Glomerular visceral epithelial cell (primary cell): ENCODE results near the gene SEPTIN6.
"Not testable (repeated sequence)": the region's sequence is repeated elsewhere in the genome, so short reads cannot be mapped to it uniquely, and the experiment has no call there.

ENCODE experiments used
- DNase-seq: peaks from one replicate; pipeline ENCODE4 v3.0.0-alpha.2; 2016; ENCODE audit errors: extremely low spot score

Gene SEPTIN6

DNA sequence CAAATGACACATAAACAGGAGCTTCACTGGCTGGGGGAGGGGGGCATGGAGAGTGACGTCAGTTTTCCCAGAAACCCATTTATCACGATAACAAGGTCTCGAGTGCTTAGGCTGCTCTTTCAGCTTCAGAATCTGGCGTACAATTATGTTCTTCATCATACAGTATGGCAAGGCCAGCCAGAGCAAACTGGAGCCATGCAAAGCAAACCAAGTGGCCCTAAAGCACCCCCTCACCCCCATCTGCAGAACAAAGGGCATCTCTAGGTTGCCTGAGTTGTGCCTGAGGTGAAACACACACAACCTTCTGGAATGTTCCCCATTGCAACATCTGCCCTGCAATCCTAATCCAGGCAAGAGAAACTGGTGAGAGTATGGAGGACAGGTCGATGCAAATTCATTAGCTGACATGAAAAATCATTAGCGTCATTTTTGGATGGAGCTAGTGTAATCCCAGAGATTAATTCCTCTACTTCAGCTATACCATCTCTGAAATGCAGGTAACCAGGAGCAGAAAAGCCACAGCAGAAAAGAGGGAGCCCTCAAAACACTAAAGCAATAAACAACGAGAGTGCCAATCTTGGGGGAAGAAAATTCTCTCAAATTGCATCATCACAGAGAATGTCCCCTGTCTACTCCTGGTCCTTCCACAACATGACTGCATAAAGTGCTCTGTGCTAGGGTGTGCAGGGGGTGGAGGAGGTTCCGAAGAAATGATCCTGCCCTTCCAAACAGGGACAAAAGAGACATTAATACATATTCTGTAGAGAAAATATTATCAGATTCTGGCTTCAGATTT is 1.8 kb downstream of the SEPTIN6 start:
- no peak for DNase-seq

DNA sequence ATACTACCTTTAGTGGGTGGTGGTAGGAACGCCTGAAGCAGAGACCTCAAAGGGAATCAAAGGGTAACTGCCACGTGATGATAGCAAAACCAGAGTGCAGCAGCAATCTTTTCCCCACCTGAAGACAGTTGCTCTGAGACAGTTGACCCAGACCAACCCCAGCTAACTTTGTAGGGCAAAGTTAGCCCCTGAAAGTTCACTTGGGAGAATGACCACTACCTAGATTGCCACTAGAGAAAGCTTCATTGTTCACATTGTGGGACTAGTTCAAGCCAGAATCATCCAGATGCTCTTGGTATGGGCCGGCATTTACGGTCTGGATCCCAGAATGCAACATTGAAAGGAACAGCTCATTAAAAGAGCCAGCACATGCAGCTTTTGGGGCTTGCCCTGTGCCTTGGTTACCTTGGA is 4.1 kb downstream of the SEPTIN6 start:
- DNase-seq: no peak

DNA sequence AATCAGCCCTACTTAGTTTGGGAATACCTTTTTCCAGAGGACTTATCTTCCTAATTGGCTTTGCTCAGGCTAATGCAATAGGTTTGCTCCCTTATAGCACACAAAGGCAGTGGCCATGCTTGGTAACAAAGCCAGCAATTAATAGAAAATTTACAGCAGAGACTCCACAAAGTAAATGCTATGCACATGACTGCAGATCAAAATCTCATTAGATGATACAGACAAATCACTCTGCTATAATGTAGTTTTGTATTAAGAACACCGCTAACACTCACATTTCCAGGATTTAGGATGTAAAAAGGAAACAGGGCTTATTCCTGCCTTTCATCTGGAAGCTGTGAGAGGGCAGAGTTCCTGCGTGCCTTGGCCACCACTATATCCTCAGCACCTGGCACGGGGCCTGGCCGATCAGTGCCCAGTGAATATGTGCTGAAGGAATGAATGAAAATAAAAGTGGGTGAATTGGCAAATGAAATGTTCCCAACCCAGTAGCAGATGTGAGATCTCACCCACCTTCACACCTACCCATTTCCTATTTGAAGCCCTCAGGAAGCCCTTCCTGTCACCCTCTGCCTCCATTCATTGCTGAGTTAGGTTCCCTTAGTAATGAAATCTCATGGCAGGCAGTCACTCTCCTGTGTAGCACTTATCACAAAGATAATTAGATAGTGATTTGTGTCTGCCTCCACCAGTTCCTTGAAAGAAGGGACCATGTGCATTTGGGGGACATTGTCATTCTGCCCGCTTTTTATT is 5.1 kb downstream of the SEPTIN6 start:
- no peak for DNase-seq

DNA sequence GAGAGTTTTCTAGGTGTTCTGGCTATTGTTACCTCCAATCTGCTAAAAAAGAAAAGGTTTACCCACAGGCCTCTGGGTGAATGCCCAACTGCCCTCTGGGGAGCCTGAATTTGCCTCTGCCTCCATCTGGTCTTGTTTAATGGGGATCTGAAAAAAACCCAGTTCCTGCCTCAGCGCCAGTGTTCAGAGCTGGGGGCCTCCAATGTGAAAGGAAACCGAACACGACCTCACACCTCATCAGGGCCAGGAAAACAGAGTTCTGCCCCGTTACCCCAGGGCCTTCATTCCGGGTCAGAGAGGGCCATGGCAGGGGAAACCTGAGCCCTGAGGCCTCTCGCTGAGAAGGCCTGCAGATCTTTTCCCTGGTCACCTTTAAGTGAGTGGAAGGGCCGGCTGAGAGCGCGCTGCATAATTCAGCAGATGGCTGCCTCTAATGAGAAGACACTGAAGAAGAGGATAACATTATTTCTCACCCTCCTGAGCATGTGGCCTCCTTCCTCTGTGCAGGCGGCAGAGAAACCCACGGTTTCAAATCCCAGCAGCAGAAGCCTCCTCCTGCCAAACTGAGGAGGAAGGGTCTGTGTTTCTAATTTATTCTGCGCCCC is 6.8 kb downstream of the SEPTIN6 start:
- DNase-seq: no peak

DNA sequence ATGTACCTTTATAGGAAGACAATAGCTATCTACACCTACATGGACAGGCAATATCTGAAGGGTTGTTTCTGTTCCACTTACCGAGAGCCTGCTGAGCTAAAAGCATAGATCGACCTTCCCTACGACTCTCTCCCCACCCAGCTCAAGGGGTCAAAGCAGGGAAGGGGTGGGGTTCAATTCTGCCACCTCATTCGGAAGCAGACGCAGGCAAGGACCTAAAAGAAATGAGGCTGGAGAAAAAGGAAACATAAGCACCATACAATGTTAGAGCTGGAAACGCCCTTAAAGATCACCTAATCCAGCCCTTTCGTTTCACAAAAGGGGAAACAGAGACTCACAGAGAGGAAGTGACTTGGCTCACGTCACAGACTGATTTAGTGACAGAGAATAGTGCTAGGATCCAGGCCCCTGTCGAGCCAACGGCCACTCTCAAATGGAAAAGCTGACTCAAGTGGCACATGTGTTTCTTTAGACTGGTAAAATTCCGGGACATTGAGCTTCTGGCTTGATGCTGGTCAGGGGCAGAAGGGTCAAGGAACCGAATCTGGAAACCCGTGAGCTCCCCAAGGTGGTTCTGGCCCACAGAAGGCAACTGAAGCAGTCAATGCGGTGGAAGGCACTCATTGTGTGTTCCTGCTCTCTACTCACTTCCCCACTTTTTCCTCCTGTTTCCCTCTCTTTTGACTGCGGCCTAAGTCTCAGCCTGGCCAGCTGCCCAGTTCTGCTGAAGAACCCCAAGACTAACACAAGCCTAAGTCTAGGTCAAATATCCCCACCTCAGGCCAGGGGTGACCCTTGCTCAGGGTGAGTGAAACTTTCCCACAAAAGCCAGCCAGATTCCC is 7.5 kb downstream of the SEPTIN6 start:
- no peak for DNase-seq

DNA sequence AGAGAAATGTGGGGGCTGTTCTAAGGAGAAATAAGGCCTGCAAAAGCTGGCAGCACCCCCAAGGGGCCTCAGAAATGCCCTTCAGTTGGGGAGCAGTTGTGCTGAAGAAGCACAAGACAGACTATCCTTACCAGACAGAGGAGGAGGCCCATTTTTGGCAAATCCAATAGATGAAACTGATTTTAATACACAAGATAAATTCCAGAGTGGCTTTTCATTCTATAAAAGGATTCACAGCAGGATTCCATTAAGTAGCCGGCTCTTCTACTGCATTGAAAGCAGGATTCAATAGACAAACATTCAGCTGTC is 8.1 kb downstream of the SEPTIN6 start:
- no peak for DNase-seq

DNA sequence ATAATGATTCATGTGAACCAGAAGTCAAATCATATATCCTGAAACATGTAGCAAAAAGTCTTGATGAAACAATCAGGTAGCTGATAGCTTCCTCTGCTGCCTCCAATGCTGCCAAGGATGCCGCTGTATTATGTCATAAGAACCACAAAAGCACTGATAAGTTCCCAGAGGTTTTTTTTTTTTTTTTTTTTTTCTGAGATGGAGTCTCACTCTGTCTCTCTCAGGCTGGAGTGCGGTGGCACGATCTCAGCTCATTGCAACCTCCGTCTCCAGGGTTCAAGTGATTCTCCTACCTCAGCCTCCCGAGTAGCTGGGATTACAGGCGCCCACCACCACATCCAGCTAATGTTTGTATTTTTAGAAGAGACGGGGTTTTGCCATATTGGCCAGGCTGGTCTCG is 8.7 kb downstream of the SEPTIN6 start:
- not testable (repeated sequence) for DNase-seq

DNA sequence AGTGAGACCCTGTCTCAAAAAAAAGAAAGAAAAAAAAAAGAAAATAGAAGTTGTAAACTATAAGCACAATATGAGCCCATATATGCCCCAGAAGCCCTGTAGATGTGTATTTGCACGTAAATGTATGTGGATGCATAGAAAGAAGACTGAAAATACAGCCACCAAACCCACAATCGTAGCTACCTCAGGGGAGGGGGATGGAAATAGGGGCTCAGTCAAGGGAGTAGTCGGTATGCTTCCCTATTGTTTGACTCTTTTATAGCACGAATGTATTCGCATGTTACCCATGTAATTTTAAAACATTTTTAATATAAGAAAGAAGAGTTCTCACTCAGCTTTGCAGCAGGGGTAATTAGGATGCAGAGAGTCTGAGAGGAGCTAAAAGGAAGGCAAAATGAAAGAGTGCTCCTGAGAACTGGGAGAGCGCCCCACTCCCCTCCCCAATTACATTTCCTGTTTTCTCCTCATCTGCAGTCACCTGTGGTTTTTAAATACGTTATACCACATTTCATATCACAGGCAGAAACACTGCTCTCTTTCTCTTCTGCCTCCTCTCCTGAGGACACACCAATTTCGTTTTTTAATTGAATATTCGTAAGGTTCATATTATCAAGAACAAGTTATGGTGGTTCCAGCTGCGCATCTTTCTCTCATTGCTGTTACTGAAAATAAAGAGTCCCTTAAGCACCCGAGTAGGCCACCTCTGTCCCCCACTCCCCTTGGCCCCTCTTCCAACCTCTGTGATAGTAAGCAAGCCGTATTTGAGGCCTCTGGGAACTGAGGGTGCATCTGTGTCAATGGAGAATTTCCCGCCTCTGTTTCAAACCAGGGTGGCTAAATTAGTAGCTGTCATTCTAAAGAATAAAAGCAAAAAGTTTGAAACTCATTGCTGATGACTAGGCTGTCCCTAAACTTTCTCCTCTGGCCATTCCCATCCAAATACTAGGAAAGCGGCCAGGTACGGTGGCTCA is 10.7 kb downstream of the SEPTIN6 start:
- DNase-seq: no peak

DNA sequence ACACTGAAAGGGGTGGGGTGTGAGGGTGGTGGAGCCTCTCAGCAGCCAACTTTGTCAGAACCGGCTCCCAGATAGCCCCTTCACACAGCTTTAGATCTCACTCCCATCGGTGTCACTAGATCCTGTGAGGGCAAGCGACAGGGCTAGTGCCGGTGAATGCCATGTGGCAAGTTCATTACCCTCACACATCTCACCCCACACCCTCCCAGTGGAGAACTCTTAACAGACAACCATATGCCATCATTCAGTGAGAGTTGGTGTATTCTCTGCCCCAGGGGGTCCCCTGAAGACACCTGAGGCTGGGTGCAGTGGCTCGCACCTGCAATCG is 15.3 kb downstream of the SEPTIN6 start:
- DNase-seq: no peak

DNA sequence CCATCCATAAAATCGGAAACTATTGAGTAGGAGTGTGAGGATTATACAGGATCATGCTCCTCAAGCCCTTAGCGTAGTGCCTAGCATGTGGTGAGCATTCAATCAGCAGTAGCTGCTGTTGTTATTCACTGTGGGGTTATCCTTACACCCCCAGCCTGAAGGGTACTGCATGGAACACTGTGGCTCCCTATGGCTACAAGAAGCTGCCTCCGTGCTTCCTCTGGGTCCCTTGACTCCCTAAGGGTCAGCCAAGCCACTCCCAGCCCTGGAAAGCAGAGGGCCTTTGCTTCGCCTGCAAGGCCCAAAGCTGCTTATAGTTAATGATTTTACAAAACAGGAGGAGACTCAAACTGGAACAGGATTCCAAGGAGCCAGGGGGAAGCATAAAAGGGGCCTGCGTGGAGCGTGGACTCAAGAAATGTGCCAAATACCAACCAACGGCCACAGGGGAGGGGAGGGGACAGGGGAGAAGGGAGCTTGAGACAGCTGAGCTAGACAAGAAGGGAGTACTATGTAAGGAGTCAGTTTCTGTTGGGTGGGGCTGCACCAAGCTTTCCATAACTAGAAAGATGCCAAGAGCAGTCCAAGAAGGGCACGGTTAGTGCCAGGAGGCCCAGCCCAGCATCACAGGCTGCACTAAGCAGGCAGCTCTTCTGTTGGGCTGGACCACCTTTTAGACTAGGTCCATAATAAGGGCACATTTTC is 15.9 kb downstream of the SEPTIN6 start:
- DNase-seq: no peak

DNA sequence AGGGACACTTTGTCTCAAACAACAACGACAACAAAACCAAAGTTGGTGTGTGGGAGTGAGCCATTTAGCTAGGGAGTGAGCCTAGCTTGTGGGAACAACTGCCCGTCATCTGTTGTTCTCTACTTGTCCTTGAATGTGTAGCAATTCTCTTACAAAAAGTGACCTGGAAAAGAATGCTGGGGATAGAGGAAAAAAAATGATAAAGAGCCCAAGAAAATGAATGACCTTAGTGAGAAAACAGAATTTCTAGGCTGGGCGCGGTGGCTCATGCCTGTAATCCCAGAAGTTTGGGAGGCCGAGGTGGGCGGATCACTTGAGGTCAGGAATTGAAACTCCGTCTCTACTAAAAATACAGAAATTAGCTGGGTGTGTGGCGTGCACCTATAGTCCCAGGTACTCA is 19.6 kb downstream of the SEPTIN6 start:
- no peak for DNase-seq

DNA sequence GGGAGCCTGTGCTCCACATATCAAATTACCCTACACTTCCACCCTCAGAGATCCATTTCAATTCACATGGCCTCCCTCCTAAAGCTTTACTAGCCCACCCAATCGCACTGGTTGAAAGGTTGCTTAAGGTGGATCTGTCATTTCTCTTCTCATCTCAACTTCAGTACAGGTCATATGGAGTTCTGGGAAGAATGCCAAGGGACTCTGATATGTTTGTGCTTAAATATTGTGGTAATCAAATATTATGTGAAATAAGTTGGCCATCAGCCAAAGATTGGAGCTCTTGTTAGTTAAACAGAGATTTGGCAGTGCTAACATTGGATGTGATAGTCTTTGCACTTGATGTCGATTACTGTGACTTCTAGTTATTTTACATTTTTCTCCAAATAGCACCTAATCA is 20.5 kb downstream of the SEPTIN6 start:
- no peak for DNase-seq

DNA sequence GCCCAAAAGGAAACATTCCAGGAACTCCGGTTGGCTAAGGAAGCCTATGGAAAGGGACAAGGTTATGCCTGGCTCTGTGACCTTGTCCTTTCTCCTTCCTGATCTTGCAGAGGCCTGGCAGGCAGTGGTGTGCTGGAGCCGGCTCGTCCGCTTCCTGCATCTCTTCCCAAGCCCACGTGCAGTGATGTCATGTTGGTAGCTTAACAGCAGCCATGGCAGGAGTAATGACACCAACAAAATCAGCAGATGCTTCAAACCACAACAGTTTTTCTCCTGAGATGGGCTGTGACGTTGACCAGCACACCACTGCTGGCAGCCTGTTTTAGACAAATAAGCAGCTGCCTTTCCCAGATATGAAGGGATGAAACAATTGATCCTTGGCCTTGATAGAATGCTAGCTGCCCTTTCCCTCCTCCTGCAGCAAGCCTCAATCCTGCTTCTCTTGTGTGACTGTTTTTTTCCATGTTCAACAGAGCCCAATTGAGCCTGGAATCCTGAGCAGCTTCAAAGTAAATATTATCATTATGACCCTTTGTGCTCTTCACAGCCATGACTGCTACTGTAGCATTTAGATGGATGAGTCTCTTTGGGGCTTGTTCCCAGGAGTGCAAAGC is 23.4 kb downstream of the SEPTIN6 start:
- DNase-seq: no peak

DNA sequence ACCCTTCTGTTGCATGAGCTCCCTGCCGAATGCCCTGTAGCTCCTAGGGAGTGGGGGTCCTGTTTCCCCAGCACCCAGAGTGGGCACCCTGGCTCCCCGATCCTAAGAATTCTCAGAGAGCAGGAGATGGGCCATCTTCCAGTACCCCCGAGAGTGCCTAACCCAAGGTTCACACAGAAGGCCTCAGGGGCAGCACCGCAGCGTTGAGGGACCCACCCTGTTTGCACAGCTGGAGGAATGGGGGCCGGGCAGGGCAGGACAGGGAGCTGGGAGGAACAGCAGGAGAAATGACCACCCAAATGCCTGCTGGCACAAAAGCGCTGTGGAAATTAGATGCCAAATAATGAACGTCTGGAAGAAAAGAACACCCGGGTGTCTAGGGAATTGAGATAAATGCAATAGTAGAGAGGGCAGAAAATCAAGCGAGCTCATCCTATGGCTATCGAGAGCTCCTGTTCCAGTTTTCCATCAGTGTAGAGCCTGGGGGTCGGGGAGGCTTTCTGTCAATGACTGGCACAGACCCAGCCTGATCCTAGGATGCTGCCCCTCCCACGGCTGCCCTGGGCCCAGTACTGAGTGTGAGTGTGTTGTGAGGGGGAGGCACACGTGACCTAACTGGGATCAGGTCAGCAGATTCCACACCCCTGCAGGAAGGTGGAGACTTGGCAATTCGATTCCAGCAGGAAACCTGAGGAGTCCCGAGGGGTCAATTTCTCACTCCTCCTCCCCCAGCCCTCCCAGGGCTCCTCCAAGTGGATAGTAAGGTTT is 25.7 kb downstream of the SEPTIN6 start:
- no peak for DNase-seq

DNA sequence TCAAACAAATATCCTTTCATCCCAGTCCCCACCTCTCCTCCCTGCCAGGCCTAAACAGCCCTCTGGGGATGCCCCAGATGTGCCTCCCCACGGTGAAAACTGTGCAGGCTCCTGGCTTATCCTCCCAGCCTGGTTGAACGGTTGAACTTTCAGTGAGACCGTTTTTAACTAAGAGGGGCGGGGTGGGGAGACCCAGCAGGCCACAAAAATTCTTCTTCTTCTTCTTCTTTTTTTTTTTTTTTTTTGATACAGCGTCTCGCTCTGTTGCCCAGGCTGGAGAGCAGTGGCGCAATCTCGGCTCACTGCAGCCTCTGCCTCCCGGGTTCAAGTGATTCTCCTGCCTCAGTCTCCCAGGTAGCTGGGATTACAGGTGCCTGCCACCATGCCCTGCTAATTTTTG is 28.1 kb downstream of the SEPTIN6 start:
- not testable (repeated sequence) for DNase-seq

DNA sequence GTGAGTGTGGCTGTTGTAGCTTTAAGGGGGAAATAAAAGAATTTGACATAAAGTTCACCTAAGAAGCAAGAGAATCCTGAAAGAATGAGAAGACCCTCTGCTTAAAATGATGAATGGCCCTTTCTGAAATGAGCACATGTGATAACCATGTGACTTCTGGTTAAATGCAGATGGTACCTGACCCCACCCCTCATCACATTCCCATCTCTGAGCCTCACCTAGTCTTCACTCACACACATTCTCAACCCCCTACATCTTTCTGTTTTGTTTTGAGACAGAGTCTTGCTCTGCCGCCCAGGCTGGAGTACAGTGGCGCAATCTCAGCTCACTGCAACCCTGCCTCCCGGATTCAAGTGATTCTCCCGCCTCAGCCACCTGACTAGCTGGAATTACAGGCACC is 31.5 kb downstream of the SEPTIN6 start:
- no peak for DNase-seq

DNA sequence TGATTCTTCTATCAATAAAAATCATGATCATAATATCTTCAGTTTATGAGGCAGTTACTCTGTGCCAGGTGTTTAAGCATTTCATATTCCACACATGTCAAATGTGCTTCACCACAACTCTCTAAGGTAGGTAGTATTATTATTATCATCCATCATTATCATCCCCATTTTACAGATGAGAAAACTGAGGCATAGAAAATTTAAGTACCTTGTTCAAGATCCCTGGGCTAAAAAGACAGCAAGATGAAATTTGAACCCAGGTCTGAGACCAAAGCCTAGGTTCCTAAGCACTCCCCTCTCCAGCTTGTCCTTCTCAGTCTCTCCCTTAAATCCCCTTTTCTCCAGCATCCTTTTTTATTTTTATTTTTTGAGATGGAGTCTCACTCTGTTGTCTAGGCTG is 33.4 kb downstream of the SEPTIN6 start:
- DNase-seq: no peak

DNA sequence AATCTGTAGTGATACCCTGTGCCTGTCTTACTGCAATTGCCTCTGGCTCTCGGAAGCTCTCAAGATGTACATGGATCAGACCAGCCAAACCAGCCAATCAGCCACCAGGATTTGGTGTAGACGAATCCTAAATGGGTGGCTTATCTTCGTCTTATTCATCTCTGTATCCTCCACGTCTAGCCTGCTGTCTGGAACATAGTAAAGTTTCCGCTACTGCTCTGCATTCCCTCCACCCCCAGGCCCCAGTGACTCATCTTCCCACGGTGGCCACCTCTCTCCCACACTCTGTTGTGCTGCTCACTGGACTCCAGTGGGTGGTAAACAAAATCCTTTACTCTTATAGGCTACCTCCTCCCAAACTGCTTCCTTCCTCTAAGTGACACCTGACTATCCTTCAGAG is 37.8 kb downstream of the SEPTIN6 start:
- DNase-seq: peak; percentile 20

DNA sequence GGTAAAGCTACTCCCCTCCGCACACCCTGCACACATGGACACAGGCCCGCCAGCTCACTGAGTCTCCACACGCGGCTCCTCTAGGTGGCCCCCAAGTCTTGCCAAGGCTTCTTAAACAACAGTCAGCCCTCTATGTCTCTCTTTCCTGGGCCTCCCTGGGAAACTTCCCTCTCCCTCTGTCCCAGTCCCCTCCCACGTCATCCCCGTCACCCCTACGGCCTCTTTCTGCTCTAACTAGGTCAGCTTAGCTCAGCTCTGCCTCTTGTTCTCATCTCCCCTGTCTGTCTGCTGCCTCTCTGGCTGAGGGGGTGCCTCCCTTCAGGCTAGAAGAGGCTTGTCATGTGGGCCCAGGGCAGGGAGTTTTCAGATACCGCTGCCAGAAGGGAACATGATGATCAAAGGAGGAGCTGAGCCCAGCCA is 38.8 kb downstream of the SEPTIN6 start:
- no peak for DNase-seq
